Fibroblast of lung (primary cell): ENCODE results near the gene GNAT1. TPM values are rescaled to one million over a fixed set of nuclear protein-coding genes. Genes with fewer than 3 reads are reported as not detected.

Experiments used
- DNase-seq, 2 donors: peaks; one replicate each; pipeline versions ENCODE4 v3.0.0 to v3.0.0-alpha.2; 2010; ENCODE audit warnings: low read depth in 2 of 2
- H2AFZ ChIP-seq: 2 replicates; pipeline ENCODE4 v1.5.1; 2012; ENCODE audit warnings: low read length, control low read depth, inconsistent platforms
- H3K27ac ChIP-seq: 2 replicates; pipeline ENCODE4 v1.5.1; 2011; ENCODE audit warnings: low read length, control low read depth; ENCODE audit not compliant: insufficient read depth
- H3K27me3 ChIP-seq: 2 replicates; pipeline ENCODE4 v1.5.1; 2011; ENCODE audit warnings: mild to moderate bottlenecking, low read length; ENCODE audit not compliant: control insufficient read depth, insufficient read depth
- H3K36me3 ChIP-seq: 2 replicates; pipeline ENCODE4 v1.5.1; 2011; ENCODE audit warnings: low read length; ENCODE audit not compliant: control insufficient read depth, insufficient read depth
- H3K4me1 ChIP-seq: 2 replicates; pipeline ENCODE4 v1.5.1; 2011; ENCODE audit warnings: low read length; ENCODE audit not compliant: control insufficient read depth, insufficient read depth; ENCODE audit errors: extremely low read depth
- H3K4me2 ChIP-seq: 2 replicates; pipeline ENCODE4 v1.5.1; 2011; ENCODE audit warnings: low read length, control low read depth; ENCODE audit not compliant: insufficient read depth; ENCODE audit errors: extremely low read depth
- H3K4me3 ChIP-seq, 4 experiments: fragments of 200-600 bp in 1 of 4; sonication (generic) in 1 of 4; replicated peaks in 1 of 4; 2 replicates each; pipeline ENCODE4 v1.5.1; 2011 to 2016; ENCODE audit warnings: low read length in 4 of 4, low read depth in 3 of 4, mild to moderate bottlenecking in 3 of 4, control low read depth in 2 of 4, inconsistent platforms in 1 of 4, mixed read lengths in 1 of 4; ENCODE audit not compliant: insufficient read depth in 1 of 4; ENCODE audit errors: control extremely low read depth in 1 of 4
- H3K79me2 ChIP-seq: 2 replicates; pipeline ENCODE4 v1.5.1; 2012; ENCODE audit warnings: mild to moderate bottlenecking, low read length, inconsistent platforms; ENCODE audit not compliant: control insufficient read depth, insufficient read depth
- H3K9ac ChIP-seq: 2 replicates; pipeline ENCODE4 v1.5.1; 2011; ENCODE audit warnings: mild to moderate bottlenecking, low read length, control low read depth; ENCODE audit not compliant: insufficient read depth
- H3K9me3 ChIP-seq: 2 replicates; pipeline ENCODE4 v1.5.1; 2012; ENCODE audit warnings: low read depth, low read length; ENCODE audit not compliant: control insufficient read depth, insufficient read depth
- H4K20me1 ChIP-seq: 2 replicates; pipeline ENCODE4 v1.5.1; 2011; ENCODE audit warnings: low read length; ENCODE audit not compliant: control insufficient read depth, insufficient read depth; ENCODE audit errors: extremely low read depth
- EZH2 ChIP-seq: IDR thresholded peaks from 2 replicates; pipeline ENCODE4 v1.5.1; 2012; ENCODE audit warnings: low read length, control low read depth, mild to moderate bottlenecking; ENCODE audit errors: missing control alignments
- polyA plus RNA-seq, 2 donors: library from polyadenylated mRNA; depleted of rRNA in 1 of 2; stranded (reverse) in 1 of 2; unstranded in 1 of 2; fragments of >200 nt; gene quantifications; 2 replicates each; pipeline ENCODE4 v1.2.1, GENCODE V29; 2011 to 2012; ENCODE audit warnings: missing spikeins in 1 of 2
- total RNA-seq: library from RNA; depleted of rRNA; stranded (reverse); fragments of >200 nt; gene quantifications from 2 replicates; pipeline ENCODE4 v1.2.1, GENCODE V29; 2014
- TF ChIP-seq, protein P1 (sequence below), 2 donors: IDR thresholded peaks in 1 of 2; conservative IDR thresholded peaks in 1 of 2; 1 replicate in 1 of 2; 2 replicates in 1 of 2; pipeline ENCODE4 v1.5.1; 2011 to 2012; ENCODE audit warnings: low read length in 2 of 2, control low read depth in 1 of 2, inconsistent platforms in 1 of 2, low read depth in 1 of 2, mild to moderate bottlenecking in 1 of 2

Gene GNAT1
- total and polyA plus RNA-seq, 2 donors (not counting 1 experiment from before 2014, with no cell fraction given) = not detected

DNA sequence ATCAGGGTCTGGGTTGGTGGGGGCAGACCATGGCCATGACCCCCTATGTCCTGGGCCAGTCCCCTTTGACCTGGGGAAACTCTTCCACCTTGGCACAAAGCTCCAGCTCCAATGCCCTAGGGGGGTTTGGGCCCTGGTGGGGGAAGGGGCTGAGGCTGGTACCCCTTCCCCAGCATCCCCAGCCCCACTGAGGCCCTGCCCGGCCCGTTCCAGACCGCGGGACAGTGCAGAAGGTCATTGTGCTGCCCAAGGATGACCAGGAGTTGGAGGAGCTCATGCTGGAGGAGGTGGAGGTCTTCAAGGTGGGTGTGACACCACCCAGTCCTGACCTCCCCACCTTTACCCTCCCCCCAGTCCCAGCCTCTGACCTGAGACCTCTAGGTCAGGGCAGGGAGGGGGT, 6.2 kb upstream of the GNAT1 start:
- Histone ChIP-seq H3K4me3 (no peak overlapping the region), H4K20me1 (no peaks in the 10 kb centered on the region), H3K27ac (no peak overlapping the region), H2AFZ (no peak overlapping the region), H3K36me3 (no peaks in the 10 kb centered on the region), H3K27me3 (no peaks in the 10 kb centered on the region), H3K9ac (no peak overlapping the region), H3K9me3 (no peaks in the 10 kb centered on the region), H3K79me2 (no peaks in the 10 kb centered on the region), H3K4me2 (no peak overlapping the region), H3K4me1 (no peaks in the 10 kb centered on the region)
- TF ChIP-seq, protein P1, sequence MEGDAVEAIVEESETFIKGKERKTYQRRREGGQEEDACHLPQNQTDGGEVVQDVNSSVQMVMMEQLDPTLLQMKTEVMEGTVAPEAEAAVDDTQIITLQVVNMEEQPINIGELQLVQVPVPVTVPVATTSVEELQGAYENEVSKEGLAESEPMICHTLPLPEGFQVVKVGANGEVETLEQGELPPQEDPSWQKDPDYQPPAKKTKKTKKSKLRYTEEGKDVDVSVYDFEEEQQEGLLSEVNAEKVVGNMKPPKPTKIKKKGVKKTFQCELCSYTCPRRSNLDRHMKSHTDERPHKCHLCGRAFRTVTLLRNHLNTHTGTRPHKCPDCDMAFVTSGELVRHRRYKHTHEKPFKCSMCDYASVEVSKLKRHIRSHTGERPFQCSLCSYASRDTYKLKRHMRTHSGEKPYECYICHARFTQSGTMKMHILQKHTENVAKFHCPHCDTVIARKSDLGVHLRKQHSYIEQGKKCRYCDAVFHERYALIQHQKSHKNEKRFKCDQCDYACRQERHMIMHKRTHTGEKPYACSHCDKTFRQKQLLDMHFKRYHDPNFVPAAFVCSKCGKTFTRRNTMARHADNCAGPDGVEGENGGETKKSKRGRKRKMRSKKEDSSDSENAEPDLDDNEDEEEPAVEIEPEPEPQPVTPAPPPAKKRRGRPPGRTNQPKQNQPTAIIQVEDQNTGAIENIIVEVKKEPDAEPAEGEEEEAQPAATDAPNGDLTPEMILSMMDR (conservative IDR thresholded peaks at IDR 0.05 in 1 of 2, IDR thresholded peaks at IDR 0.05 in 1 of 2; ENCODE audit: low read depth in 1 of 2, low read length in 2 of 2) = no peak
- no peak for TF ChIP-seq EZH2
- no peak for DNase-seq

DNA sequence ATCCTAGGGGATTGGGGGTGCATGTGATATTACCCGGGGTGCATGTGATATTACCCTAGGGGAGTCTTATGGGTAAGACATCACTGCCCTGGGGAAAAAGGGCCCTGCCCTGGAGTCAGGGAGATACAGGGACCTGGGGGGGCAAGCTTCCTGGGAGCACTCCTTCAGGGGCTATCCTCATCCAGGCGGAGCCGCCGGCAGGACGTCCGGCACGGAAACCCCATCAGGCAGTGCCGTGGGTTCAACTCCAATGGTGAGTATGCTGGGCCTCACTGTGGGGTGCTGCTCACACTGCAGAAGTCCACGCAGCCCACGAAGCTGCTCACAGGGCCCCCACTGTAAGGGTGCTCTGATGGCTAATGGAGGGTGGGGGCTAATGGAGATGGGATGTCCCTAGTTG, 5.3 kb upstream of the GNAT1 start:
- H4K20me1 ChIP-seq = no peaks in the 10 kb centered on the region
- H3K9ac ChIP-seq = no peak overlapping the region
- H3K27ac ChIP-seq = no peak overlapping the region
- H3K36me3 ChIP-seq = no peaks in the 10 kb centered on the region
- H3K79me2 ChIP-seq = no peaks in the 10 kb centered on the region
- no peak overlapping the region for H3K4me2 ChIP-seq
- no peak for DNase-seq
- H3K9me3 ChIP-seq = no peaks in the 10 kb centered on the region
- H2AFZ ChIP-seq = no peak overlapping the region
- H3K4me1 ChIP-seq = no peaks in the 10 kb centered on the region
- no peaks in the 10 kb centered on the region for H3K27me3 ChIP-seq
- no peak for TF ChIP-seq EZH2
- TF ChIP-seq, protein P1 (conservative IDR thresholded peaks at IDR 0.05 in 1 of 2, IDR thresholded peaks at IDR 0.05 in 1 of 2; ENCODE audit: low read depth in 1 of 2, low read length in 2 of 2) = no peak
- no peak overlapping the region for H3K4me3 ChIP-seq

DNA sequence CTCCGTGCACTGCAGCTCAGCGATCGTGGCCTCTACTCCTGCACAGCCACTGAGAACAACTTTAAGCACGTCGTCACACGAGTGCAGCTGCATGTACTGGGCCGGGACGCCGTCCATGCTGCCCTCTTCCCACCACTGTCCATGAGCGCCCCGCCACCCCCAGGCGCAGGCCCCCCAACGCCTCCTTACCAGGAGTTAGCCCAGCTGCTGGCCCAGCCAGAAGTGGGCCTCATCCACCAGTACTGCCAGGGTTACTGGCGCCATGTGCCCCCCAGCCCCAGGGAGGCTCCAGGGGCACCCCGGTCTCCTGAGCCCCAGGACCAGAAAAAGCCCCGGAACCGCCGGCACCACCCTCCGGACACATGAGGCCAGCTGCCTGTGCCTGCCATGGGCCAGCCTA, 3.7 kb upstream of the GNAT1 start:
- H3K27ac ChIP-seq = no peak overlapping the region
- H4K20me1 ChIP-seq = no peaks in the 10 kb centered on the region
- H3K36me3 ChIP-seq = no peaks in the 10 kb centered on the region
- no peak overlapping the region for H3K9ac ChIP-seq
- H3K9me3 ChIP-seq = no peaks in the 10 kb centered on the region
- no peaks in the 10 kb centered on the region for H3K4me1 ChIP-seq
- H3K4me3 ChIP-seq = no peak overlapping the region
- H3K79me2 ChIP-seq = no peaks in the 10 kb centered on the region
- DNase-seq = no peak
- H2AFZ ChIP-seq = no peak overlapping the region
- no peak overlapping the region for H3K4me2 ChIP-seq
- TF ChIP-seq, protein P1 (conservative IDR thresholded peaks at IDR 0.05 in 1 of 2, IDR thresholded peaks at IDR 0.05 in 1 of 2; ENCODE audit: low read depth in 1 of 2, low read length in 2 of 2) = no peak
- TF ChIP-seq EZH2 = no peak
- no peaks in the 10 kb centered on the region for H3K27me3 ChIP-seq
